Stimulated activated naive B cell treated with anti-CD40 and anti-IgM and Interleukin-4, amounts not matched to agents 10 μg/mL and 1 μg/mL and 100 μg/mL, for 72 hours (primary cell): ENCODE measurements around the gene PLA2G3.

ENCODE experiments used
- ATAC-seq, 2 donors: fragments of 150-1000 bp; cut with Tn5 transposase; replicated peaks; 2 replicates each; pipeline ENCODE4 v1.10.0; 2021; ENCODE audit warnings: moderate library complexity in 1 of 2
- DNase-seq: peaks from one replicate; pipeline ENCODE4 v3.0.0; 2021
- H3K27ac Mint-ChIP-seq: one replicate; pipeline ENCODE4 v1.8.0; 2022; ENCODE audit warnings: mild to moderate bottlenecking, mixed read lengths
- H3K27me3 Mint-ChIP-seq, 2 donors: one replicate each; pipeline ENCODE4 v1.8.0; 2022; ENCODE audit warnings: mixed read lengths in 2 of 2
- H3K36me3 Mint-ChIP-seq, 2 donors: one replicate each; pipeline ENCODE4 v1.8.0; 2022; ENCODE audit warnings: mixed read lengths in 2 of 2, mild to moderate bottlenecking in 1 of 2
- H3K4me1 Mint-ChIP-seq, 2 donors: one replicate each; pipeline ENCODE4 v1.8.0; 2022; ENCODE audit warnings: mixed read lengths in 2 of 2, mild to moderate bottlenecking in 1 of 2
- H3K4me3 Mint-ChIP-seq, 2 donors: one replicate each; pipeline ENCODE4 v1.8.0; 2022; ENCODE audit warnings: mild to moderate bottlenecking in 2 of 2, mixed read lengths in 2 of 2, moderate library complexity in 1 of 2
- H3K9me3 Mint-ChIP-seq, 2 donors: one replicate each; pipeline ENCODE4 v1.8.0; 2022; ENCODE audit warnings: mixed read lengths in 2 of 2, mild to moderate bottlenecking in 1 of 2

The PLA2G3 gene

DNA sequence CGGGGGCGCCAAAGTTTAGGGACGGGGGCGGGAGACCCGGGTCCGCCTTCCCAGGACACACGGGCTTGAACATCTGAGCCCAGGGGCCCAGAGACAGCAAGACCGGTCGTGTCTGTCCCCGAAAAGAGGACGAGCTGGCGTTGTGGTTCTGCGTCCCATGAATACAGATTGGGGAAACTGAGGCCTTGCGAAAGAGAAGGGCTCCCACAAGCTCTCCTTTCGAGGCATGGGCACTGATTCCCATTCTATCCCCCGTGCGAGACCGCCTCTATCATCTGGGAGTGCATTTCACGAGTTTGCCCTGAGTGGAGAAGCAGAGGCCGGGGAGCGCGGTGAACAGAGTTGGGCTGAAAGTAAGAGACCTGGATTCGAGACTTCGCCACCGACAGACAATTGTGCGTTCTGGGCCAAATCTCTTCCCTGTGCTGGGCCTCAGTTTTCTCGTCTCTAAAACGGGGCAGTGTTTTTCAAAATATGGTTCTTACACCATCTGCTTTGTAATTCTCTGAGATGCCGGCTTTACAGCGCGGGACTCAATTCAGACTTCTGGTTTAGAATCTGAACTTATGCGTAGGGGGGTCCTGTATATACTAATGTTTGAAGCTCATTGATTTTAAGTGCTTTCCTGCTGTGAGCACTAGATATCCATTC is 20.1 kb upstream of the PLA2G3 start:
- H3K4me1 Mint-ChIP-seq, result peaks cover 19 to 30% of the 10 kb centered on the region in 2 donors
- no peaks in the 10 kb centered on the region for H3K9me3 Mint-ChIP-seq
- peak; percentile 58 to 64 for ATAC-seq
- no peak for DNase-seq
- H3K4me3 Mint-ChIP-seq, result peak overlapping the region; percentile 94 to 97
- H3K36me3 Mint-ChIP-seq, result peaks cover 8 to 9% of the 10 kb centered on the region in 2 donors
- H3K27ac Mint-ChIP-seq, result peak overlapping the region; percentile 93
- no peaks in the 10 kb centered on the region for H3K27me3 Mint-ChIP-seq

GRCh38 chr22:31155422-31155821 is 15.1 kb upstream of the PLA2G3 start:
- DNase-seq (no peak), ATAC-seq (no peak)
- Mint-ChIP-seq H3K9me3 (no peaks in the 10 kb centered on the region), H3K4me3 (no peak overlapping the region), H3K27ac (no peak overlapping the region), H3K4me1 (peaks cover 3 to 7% of the 10 kb centered on the region in 2 donors), H3K27me3 (peaks cover 9 to 30% of the 10 kb centered on the region in 2 donors), H3K36me3 (peaks cover 0 to 4% of the 10 kb centered on the region in 2 donors)

DNA sequence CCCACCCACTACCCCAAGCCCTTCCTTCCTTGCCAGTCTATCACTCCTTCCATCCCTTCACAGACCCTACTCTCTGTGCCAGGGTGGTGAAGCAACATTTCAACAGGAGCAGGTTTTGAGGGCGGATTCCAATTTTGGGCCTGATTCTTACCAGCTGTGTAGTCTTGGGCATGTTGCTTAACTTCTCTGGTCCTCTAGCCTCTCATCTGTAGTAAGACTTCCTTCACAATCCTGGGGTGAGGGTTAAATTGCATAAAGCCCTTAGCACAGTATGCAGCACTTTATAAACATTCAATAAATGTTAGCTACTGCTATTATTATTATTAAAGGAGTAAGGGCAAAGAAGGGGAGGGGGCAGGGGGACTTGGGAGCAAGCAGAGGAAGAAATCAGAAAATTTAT is 14.7 kb upstream of the PLA2G3 start:
- H3K27me3 Mint-ChIP-seq, result peaks cover 9 to 35% of the 10 kb centered on the region in 2 donors
- no peaks in the 10 kb centered on the region for H3K9me3 Mint-ChIP-seq
- no peak overlapping the region for H3K27ac Mint-ChIP-seq
- ATAC-seq (no peak), DNase-seq (no peak)
- H3K36me3 Mint-ChIP-seq, result peaks cover 0 to 4% of the 10 kb centered on the region in 2 donors
- peaks cover 3 to 7% of the 10 kb centered on the region in 2 donors for H3K4me1 Mint-ChIP-seq
- no peak overlapping the region for H3K4me3 Mint-ChIP-seq

- ATAC-seq (no peak), DNase-seq (no peak)
- Mint-ChIP-seq H3K36me3 (no peaks in the 10 kb centered on the region), H3K27ac (peak overlapping the region; percentile 37), H3K27me3 (peaks cover 9 to 38% of the 10 kb centered on the region in 2 donors), H3K4me3 (no peak overlapping the region), H3K9me3 (no peaks in the 10 kb centered on the region), H3K4me1 (peaks cover 0 to 1% of the 10 kb centered on the region in 2 donors)
Observed at GRCh38 chr22:31153357-31153756, 13.0 kb upstream of the PLA2G3 start.

DNA sequence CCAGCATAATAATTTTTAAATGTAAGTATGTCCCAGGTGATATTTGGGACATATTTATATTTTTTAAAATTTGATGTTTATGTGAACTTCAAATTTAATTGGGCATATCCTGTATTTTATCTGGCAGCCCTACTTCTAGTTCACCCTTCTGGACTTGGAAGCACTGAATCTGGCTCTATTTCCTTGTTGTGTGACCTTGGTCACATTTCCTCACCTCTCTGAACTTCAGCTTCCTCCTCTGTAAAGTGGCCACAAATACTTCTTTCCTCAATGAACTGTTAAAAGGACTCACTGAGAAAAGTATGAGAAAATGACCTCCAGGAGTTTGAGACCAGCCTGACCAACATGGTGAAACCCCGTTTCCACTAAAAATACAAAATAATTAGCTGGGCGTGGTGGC is 11.6 kb upstream of the PLA2G3 start:
- Mint-ChIP-seq H3K4me1 (peaks cover 0 to 1% of the 10 kb centered on the region in 2 donors), H3K4me3 (no peak overlapping the region), H3K9me3 (no peaks in the 10 kb centered on the region), H3K27me3 (peaks cover 9 to 38% of the 10 kb centered on the region in 2 donors), H3K36me3 (no peaks in the 10 kb centered on the region), H3K27ac (no peak overlapping the region)
- no peak for DNase-seq
- ATAC-seq, result no peak

DNA sequence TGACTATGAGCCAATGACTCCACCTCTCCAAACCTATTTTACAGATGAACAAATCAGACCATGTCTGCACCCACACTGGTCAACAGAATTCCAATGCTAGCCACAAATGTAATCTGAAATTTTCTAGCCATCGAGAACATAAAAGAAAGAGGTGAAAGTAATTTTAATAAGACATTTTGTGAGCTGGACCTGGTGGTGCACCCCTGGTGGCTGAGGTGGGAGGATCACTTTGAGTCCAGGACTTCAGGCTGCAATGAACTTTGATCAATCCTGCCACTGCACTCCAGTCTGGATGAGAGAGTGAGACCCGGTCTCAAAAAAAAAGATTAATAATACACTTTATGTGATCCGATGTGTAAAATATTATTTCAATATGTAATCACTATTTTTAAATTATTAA is 10.3 kb upstream of the PLA2G3 start:
- ATAC-seq, result no peak
- no peaks in the 10 kb centered on the region for H3K36me3 Mint-ChIP-seq
- peaks cover 0 to 1% of the 10 kb centered on the region in 2 donors for H3K4me1 Mint-ChIP-seq

GRCh38 chr22:31148953-31149627 is 8.8 kb upstream of the PLA2G3 start:
- peaks cover 0 to 1% of the 10 kb centered on the region in 2 donors for H3K4me1 Mint-ChIP-seq
- H3K27me3 Mint-ChIP-seq, result peaks cover 9 to 29% of the 10 kb centered on the region in 2 donors
- no peak overlapping the region for H3K27ac Mint-ChIP-seq
- DNase-seq, result peak; percentile 24
- ATAC-seq, result peak; percentile 79 to 85
- peaks cover 0 to 7% of the 10 kb centered on the region in 2 donors for H3K9me3 Mint-ChIP-seq
- no peak overlapping the region for H3K4me3 Mint-ChIP-seq
- H3K36me3 Mint-ChIP-seq, result peaks cover 0 to 3% of the 10 kb centered on the region in 2 donors

More for the DNA sequence above, 10.3 kb upstream of the PLA2G3 start:
- peaks cover 9 to 38% of the 10 kb centered on the region in 2 donors for H3K27me3 Mint-ChIP-seq
- no peak for DNase-seq
- no peak overlapping the region for H3K4me3 Mint-ChIP-seq
- no peaks in the 10 kb centered on the region for H3K9me3 Mint-ChIP-seq
- H3K27ac Mint-ChIP-seq, result no peak overlapping the region

GRCh38 chr22:31148488-31148887 is 8.2 kb upstream of the PLA2G3 start:
- Mint-ChIP-seq H3K9me3 (peaks cover 0 to 7% of the 10 kb centered on the region in 2 donors), H3K4me3 (no peak overlapping the region), H3K27ac (no peak overlapping the region), H3K36me3 (peaks cover 0 to 3% of the 10 kb centered on the region in 2 donors), H3K4me1 (peaks cover 0 to 1% of the 10 kb centered on the region in 2 donors), H3K27me3 (peaks cover 6 to 23% of the 10 kb centered on the region in 2 donors)
- DNase-seq, result no peak
- ATAC-seq, result no peak

DNA sequence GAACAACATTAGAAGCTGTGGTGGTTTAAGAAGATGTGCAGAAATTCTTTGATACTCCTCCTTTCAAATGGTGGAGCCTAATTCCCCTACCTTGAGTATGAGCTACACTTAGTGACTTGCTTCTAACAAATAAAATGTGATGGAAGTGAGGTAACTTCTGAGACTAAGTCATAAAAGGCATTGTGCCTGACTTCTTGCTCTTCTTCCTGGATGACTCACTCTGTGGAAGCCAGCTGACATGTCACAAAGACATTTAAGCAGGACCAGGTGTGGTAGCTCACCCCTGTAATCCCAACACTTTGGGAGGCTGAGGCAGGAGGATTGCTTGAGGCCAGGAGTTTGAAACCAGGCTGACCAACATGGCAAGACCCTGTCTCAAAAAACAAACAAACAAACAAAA is 3.9 kb upstream of the PLA2G3 start:
- Mint-ChIP-seq H3K9me3 (peaks cover 0 to 7% of the 10 kb centered on the region in 2 donors), H3K27ac (no peak overlapping the region), H3K4me3 (no peak overlapping the region), H3K36me3 (peaks cover 0 to 3% of the 10 kb centered on the region in 2 donors), H3K27me3 (peaks cover 26 to 28% of the 10 kb centered on the region in 2 donors), H3K4me1 (peaks cover 0 to 1% of the 10 kb centered on the region in 2 donors)
- DNase-seq (no peak), ATAC-seq (no peak)

DNA sequence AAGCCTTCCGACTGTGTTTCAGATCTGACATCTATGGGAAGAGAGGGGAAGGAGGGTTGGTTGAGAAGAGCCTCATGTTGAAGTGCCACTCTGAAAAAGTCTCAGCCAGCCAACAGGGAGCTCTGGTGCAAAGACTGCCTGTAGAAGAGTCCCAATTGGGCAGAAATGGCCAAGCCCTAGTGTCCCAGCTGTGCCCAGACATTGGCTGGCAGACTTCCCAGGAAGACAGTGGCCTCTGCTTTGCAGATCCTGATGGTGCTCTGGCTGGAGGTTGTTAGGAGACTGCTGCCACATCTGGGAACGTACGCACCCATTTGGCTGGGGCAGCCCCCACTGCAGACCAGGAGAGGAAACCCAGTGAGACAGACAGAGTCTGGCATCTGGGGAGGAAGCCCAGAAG is 3.2 kb upstream of the PLA2G3 start:
- Mint-ChIP-seq H3K36me3 (peaks cover 0 to 3% of the 10 kb centered on the region in 2 donors), H3K4me1 (no peaks in the 10 kb centered on the region), H3K4me3 (no peak overlapping the region), H3K27ac (no peak overlapping the region), H3K27me3 (peaks cover 26 to 28% of the 10 kb centered on the region in 2 donors), H3K9me3 (peaks cover 0 to 7% of the 10 kb centered on the region in 2 donors)
- DNase-seq (no peak), ATAC-seq (no peak)

GRCh38 chr22:31143038-31143437 is 2.7 kb upstream of the PLA2G3 start:
- no peaks in the 10 kb centered on the region for H3K4me1 Mint-ChIP-seq
- DNase-seq (no peak), ATAC-seq (no peak)
- H3K36me3 Mint-ChIP-seq, result peaks cover 0 to 3% of the 10 kb centered on the region in 2 donors
- H3K4me3 Mint-ChIP-seq, result no peak overlapping the region
- no peak overlapping the region for H3K27ac Mint-ChIP-seq
- peaks cover 0 to 7% of the 10 kb centered on the region in 2 donors for H3K9me3 Mint-ChIP-seq
- H3K27me3 Mint-ChIP-seq, result peaks cover 26 to 32% of the 10 kb centered on the region in 2 donors

- Mint-ChIP-seq H3K36me3 (peaks cover 0 to 3% of the 10 kb centered on the region in 2 donors), H3K4me1 (no peaks in the 10 kb centered on the region), H3K4me3 (no peak overlapping the region), H3K27me3 (peaks cover 26 to 36% of the 10 kb centered on the region in 2 donors), H3K27ac (no peak overlapping the region), H3K9me3 (peaks cover 0 to 7% of the 10 kb centered on the region in 2 donors)
- DNase-seq (no peak), ATAC-seq (no peak)
Observed at GRCh38 chr22:31142285-31142684, 2.0 kb upstream of the PLA2G3 start.

DNA sequence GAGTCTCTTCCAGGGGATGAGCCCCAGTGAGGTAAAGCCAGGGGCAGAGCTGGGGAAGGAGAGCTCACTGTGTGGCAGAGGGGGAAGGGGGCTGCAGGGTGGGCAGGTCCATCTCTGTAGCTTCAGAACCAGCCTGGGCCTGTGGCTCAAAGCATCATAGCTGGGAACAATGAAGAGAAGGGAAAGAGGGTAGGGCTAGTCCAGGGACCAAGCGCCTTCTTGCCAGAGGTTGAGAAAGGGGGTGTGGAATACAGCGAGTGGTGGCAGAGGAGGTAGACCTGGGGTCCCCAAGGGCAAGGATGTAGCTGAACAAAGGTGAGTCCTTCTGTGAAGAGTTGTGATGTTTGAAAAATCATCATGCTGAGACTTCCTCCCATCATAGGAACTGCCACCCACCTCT is 1.2 kb upstream of the PLA2G3 start:
- no peak for ATAC-seq
- H3K4me1 Mint-ChIP-seq, result no peaks in the 10 kb centered on the region
- no peak overlapping the region for H3K4me3 Mint-ChIP-seq
- no peak overlapping the region for H3K27ac Mint-ChIP-seq
- H3K36me3 Mint-ChIP-seq, result peaks cover 0 to 3% of the 10 kb centered on the region in 2 donors
- peaks cover 26 to 36% of the 10 kb centered on the region in 2 donors for H3K27me3 Mint-ChIP-seq
- peaks cover 0 to 7% of the 10 kb centered on the region in 2 donors for H3K9me3 Mint-ChIP-seq
- DNase-seq, result no peak

- Mint-ChIP-seq H3K36me3 (peaks cover 0 to 3% of the 10 kb centered on the region in 2 donors), H3K4me1 (no peaks in the 10 kb centered on the region), H3K27me3 (peaks cover 26 to 36% of the 10 kb centered on the region in 2 donors), H3K4me3 (no peak overlapping the region), H3K9me3 (peaks cover 0 to 7% of the 10 kb centered on the region in 2 donors), H3K27ac (no peak overlapping the region)
- DNase-seq (no peak), ATAC-seq (no peak)
Observed at GRCh38 chr22:31140746-31141145, 438 bp upstream of the PLA2G3 start.

GRCh38 chr22:31139066-31139465 is 1.2 kb downstream of the PLA2G3 start:
- Mint-ChIP-seq H3K27me3 (peaks cover 26 to 36% of the 10 kb centered on the region in 2 donors), H3K9me3 (no peaks in the 10 kb centered on the region), H3K27ac (no peak overlapping the region), H3K36me3 (no peaks in the 10 kb centered on the region), H3K4me3 (no peak overlapping the region), H3K4me1 (no peaks in the 10 kb centered on the region)
- DNase-seq (no peak), ATAC-seq (no peak)
